Activated naive CD4-positive, alpha-beta T cell treated with anti-CD3 and anti-CD28 coated beads, Interleukin-2, amount 50 U/mL, for 16 hours (primary cell): ENCODE data around the gene SLC4A3.

ENCODE experiments used
- DNase-seq: peaks from one replicate; pipeline ENCODE4 v3.0.0-alpha.2; 2020

SLC4A3 gene

GRCh38 chr2:219627103-219628100 lies at the start of gene SLC4A3:
Gene SLC4A3, plus strand, starts transcription at chr2:219627630. Its CDS starts 363 bp downstream, at chr2:219627993.
- no peak for DNase-seq

- DNase-seq = no peak
Observed at GRCh38 chr2:219578811-219579613, 48.4 kb upstream of the SLC4A3 start.

DNA sequence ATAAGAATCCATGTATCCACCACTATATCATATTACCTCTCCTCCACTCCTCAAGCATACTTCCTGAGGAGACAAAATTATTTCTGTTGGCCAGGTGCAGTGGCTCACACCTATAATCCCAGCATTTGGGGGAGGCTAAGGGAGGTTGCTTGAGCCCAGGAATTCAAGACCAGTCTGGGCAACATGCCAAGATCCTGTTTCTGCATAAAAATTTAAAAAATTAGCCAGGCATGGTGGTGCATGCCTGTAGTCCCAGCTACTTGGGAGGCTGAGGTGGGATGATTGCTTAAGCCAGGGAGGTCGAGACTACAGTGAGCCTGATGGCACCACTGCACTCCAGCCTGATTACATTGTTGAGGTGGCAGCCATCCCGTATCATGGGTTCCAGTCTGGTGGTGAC lies 46.1 kb upstream of the SLC4A3 start:
- no peak for DNase-seq

DNA sequence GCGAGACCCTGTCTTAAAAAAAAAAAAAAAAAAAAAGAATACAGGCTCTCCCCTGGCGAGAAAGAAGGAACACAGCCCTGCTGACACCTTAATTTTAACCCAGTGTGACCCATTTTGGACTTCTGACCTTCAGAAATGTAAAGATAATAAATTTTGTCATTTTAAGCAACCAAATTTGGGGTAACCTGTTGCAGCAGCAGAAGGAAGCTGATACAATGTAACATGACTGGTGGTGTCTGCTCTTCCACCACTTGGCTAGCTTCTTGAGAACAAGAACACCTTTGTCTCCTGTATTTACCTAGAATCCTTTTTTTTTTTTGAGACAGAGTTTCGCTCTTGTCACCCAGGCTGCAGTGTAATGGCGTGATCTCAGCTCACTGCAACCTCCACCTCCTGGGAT lies 36.3 kb upstream of the SLC4A3 start:
- DNase-seq = no peak

DNA sequence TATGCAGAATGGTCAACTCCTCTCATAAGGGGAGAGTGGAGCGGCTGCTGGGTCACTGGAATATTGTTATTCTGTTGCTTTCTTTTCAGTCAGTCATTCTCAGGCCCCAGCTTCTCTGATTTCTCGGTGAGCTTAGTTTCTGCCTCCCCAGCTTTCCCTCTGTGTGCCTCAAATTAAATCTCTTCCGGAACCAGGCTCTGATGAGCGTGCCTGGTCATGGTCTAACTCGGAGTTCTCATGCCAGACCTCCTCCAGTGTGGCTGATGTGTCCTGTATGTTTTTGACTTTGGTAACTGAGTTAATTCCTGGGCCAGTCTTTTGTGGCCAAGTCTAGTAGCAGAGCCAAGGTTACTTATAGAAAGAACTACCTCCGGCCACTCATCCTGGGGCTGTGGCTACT lies 34.7 kb upstream of the SLC4A3 start:
- DNase-seq = no peak

- no peak for DNase-seq
Observed at GRCh38 chr2:219593154-219593553, 34.3 kb upstream of the SLC4A3 start.

DNA sequence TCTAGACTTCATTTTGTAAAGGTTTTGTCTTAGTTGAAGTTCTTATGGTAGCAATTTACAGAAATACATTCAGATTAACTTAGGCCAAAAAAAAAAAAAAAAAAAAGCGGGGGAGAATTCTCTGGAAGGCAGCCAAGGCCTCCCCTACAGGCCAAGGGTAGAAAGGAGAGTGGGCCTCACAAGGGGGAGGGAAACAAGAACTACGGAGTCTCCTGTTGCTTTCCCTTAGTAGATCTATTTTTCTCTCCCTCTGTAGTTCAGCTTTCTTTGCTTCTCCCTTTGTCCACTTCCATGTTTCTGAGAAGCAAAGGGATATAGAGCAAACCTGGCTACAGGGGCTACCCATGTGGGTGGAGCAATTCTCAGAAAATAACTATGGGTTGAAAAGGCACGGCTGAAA lies 32.2 kb upstream of the SLC4A3 start:
- DNase-seq = no peak

- DNase-seq = no peak
Observed at GRCh38 chr2:219596954-219597551, 30.4 kb upstream of the SLC4A3 start.

- DNase-seq = peak; percentile 92
Observed at GRCh38 chr2:219597552-219598307, 29.7 kb upstream of the SLC4A3 start, which contains the start of gene STK11IP. Gene STK11IP, plus strand, starts transcription at chr2:219597857. Its CDS starts 263 bp downstream, at chr2:219598120.

- no peak for DNase-seq
Observed at GRCh38 chr2:219598308-219599078, 28.9 kb upstream of the SLC4A3 start.

DNA sequence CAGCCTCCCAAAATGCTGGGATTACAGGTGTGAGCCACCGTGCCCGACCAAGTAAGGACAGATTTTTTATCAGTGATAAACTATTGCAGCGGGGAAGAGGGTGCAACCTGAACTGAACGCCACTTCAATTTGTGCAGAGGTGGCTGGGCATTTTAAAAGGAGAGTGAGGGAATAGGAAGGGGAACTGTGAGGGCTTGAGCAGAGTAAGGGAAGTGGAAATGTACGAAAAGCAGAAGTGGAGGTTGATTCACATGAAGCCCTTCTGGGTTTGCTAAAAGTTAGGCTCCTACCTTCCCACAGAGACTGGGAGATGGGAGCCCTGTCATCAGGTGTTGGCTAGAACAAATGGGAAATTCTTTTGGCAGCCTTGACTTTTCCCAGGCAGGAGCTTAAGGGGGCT lies 23.7 kb upstream of the SLC4A3 start:
- no peak for DNase-seq

- DNase-seq = no peak
Observed at GRCh38 chr2:219605607-219605954, 21.8 kb upstream of the SLC4A3 start.

DNA sequence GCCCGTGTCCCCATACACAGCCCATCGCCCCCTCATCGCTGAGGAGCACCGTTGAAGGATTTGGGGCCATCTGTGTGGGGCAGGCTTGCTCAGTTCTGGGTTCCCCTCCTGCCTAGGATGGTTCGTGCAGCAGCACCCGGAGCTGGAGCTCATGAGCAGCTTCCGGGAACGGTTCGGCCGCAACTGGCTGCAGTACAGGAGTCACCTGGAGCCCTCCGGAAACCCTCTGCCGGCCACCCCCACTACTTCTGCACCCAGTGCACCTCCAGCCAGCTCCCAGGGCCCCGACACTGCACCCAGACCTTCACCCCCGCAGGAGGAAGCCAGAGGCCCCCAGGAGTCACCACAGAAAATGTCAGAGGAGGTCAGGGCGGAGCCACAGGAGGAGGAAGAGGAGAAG lies 19.5 kb upstream of the SLC4A3 start:
- no peak for DNase-seq

DNA sequence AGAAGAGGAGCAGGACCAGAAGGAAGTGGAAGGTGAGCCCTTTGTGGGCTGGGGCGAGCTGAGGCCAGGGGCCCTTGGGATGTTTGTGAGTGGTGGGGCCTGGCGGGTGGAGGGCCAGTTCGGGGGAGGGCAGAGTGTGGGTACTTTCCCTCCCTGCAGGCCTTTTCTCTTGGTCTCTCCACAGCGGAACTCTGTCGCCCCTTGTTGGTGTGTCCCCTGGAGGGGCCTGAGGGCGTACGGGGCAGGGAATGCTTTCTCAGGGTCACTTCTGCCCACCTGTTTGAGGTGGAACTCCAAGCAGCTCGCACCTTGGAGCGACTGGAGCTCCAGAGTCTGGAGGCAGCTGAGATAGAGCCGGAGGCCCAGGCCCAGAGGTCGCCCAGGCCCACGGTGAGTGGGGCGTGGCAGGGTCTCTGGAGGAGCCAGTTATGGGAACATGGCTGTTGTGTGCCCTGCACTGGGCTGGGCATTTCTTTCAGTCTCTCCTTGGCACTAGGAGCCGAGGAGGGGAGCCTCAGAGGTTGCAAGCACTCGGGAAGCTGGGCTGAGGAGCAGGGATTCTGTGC lies 18.9 kb upstream of the SLC4A3 start:
- no peak for DNase-seq

DNA sequence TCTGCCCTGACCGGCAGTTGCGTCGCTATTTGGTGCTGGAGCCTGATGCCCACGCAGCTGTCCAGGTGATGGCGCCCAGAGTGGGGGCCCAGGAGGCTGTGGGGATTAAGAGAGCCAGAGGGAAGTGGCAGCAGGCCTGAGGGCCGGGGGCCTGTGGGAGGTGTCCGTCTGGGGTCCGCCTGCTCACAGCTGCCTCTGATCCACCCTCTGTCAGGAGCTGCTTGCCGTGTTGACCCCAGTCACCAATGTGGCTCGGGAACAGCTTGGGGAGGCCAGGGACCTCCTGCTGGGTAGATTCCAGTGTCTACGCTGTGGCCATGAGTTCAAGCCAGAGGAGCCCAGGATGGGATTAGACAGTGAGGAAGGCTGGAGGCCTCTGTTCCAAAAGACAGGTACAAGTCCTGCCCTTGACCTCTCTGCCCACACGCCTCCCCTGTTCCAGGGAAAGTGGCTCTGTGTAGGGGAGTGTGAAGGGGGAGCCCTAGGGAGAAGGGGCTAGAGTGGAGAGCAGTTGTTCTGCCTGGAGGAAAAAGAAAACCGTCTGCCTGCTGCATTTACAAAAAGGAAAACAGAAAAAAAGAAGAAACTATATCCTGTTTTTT lies 18.2 kb upstream of the SLC4A3 start:
- no peak for DNase-seq

GRCh38 chr2:219611306-219611705 lies 16.1 kb upstream of the SLC4A3 start:
- no peak for DNase-seq

DNA sequence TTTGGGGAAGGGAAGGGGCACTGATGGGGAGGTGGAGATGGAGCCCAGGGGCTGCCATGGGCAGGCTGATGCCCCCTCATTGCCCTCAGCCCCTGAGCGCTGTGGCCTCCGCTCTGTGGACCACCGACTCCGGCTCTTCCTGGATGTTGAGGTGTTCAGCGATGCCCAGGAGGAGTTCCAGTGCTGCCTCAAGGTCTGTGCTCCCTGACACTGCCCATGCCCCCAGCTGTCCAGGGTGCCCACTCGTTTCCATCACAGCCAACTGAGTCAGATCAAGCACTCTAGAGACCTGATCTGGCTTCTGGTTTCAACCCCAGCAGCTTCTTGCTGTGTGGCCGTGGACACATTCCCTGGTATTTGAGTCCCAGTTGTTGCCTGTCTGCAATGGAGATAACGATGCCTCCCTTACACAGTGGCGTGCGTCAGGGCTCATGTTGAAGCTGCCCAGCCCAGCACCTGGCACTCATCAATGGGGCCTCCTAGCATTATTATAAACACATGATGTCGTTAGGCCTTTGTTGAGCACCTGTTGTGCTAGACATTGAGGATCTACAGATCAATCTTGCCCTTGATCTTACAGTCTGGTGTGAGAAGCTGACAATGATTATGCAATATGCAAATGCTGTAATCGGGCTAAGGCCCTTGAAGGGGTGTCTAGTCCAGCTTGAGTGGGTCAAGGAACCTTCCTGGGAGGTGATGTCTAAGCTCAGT lies 15.4 kb upstream of the SLC4A3 start:
- no peak for DNase-seq

- no peak for DNase-seq
Observed at GRCh38 chr2:219612577-219613286, 14.7 kb upstream of the SLC4A3 start.

DNA sequence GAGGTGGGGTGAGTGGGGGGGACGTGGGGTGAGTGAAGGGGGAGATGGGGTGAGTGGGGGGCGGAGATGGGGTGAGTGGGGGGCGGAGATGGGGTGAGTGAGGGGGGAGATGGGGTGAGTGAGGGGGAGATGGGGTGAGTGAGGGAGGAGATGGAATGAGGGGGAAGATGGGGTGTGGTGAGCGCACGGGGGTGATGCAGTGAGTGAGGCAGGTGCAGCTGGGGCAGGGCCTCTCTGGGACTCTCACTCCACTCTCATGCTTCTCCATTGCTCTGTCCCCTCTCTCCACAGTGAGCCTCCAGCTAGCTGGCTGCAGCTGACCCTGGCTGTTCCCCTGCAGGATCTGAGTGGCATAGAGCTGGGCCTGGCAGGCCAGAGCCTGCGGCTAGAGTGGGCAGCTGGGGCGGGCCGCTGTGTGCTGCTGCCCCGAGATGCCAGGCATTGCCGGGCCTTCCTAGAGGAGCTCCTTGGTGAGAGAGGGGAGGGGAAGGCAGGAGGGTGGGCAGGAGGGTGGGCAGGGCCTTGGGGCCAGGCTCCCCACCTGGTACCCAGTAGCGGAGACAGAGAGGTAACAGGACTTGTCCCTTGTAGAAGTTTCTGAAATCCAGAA lies 13.9 kb upstream of the SLC4A3 start:
- no peak for DNase-seq
